Transverse colon (tissue), 4 donors: ENCODE results near the gene CDH15. TPM values are rescaled to one million over a fixed set of nuclear protein-coding genes. Genes with fewer than 3 reads are reported as not detected.
"Not testable (repeated sequence)": the region's sequence is repeated elsewhere in the genome, so short reads cannot be mapped to it uniquely, and the experiment has no call there.

Experiments
- DNase-seq: peaks from one replicate; pipeline ENCODE4 v3.0.0-alpha.2; 2019
- H3K27ac ChIP-seq, 4 donors: fragments of 200-600 bp; sonication (generic); 2 replicates each; pipeline ENCODE4 v1.5.1; 2016 to 2018; ENCODE audit warnings: inconsistent platforms in 4 of 4
- H3K27me3 ChIP-seq: fragments of 200-600 bp; sonication (generic); 2 replicates; pipeline ENCODE4 v1.5.1; 2017; ENCODE audit warnings: inconsistent platforms
- H3K36me3 ChIP-seq, 4 donors: fragments of 200-600 bp; sonication (generic); 2 replicates each; pipeline ENCODE4 v1.5.1; 2017 to 2019; ENCODE audit warnings: inconsistent platforms in 4 of 4
- H3K4me1 ChIP-seq, 4 donors: fragments of 200-600 bp; sonication (generic); 2 replicates each; pipeline ENCODE4 v1.5.1; 2017 to 2020; ENCODE audit warnings: inconsistent platforms in 4 of 4
- H3K4me3 ChIP-seq, 4 donors: fragments of 200-600 bp; sonication (generic); 1 replicate in 1 of 4; 2 replicates in 3 of 4; pipeline versions ENCODE4 v1.5.1 to v1.6.1; 2017 to 2019; ENCODE audit warnings: inconsistent platforms in 4 of 4
- H3K9me3 ChIP-seq, 2 donors: fragments of 200-600 bp; sonication (generic); 2 replicates each; pipeline ENCODE4 v1.5.1; 2017 to 2019; ENCODE audit warnings: inconsistent platforms in 2 of 2
- EP300 ChIP-seq: sonication (generic); formaldehyde crosslinking; IDR thresholded peaks from one replicate; pipeline ENCODE4 v1.6.1; 2017; ENCODE audit warnings: antibody characterized with exemption, low read depth
- POLR2A ChIP-seq: fragments of 450-650 bp; IDR thresholded peaks from one replicate; pipeline ENCODE4 v1.6.1; 2016; ENCODE audit warnings: antibody characterized with exemption, mild to moderate bottlenecking, moderate library complexity
- POLR2AphosphoS5 ChIP-seq, 3 donors: sonication (generic); formaldehyde crosslinking; IDR thresholded peaks; one replicate each; pipeline ENCODE4 v1.6.1; 2016; ENCODE audit warnings: antibody characterized with exemption in 3 of 3
- WGBS, 2 donors: methylation state at CpG; one replicate each; pipeline ENCODE4 v1.1.5; 2018; ENCODE audit warnings: low coverage in 1 of 2; 5-methylcytosine and 5-hydroxymethylcytosine counted together
- in situ Hi-C, 4 donors: fragments of 200-750 bp; cut with MboI; loops; one replicate each; pipeline versions ENCODE4 v1.15.0 to v1.15.1; 2017; ENCODE audit warnings: low sequenced_read_pairs in 3 of 4, low pct_ligation_motif_present in 1 of 4, low pct_unique_long_range_greater_than_20kb in 1 of 4
- intact Hi-C: fragments of 100-400 bp; cut with DNase I; formaldehyde crosslinking; loops from one replicate; pipeline ENCODE4 v1.15.1; 2023; ENCODE audit warnings: low total_unique reads
- total RNA-seq, 4 donors: library from RNA; depleted of rRNA; stranded (reverse); fragments of >200 nt; gene quantifications; one replicate each; pipeline ENCODE4 v1.1.0, GENCODE V29; 2016
- TF ChIP-seq, protein P1 (sequence below), 5 experiments: fragments of 200-600 bp in 3 of 5; fragments of 450-650 bp in 2 of 5; sonication (generic) in 3 of 5; IDR thresholded peaks; 1 replicate in 2 of 5; 2 replicates in 3 of 5; pipeline ENCODE4 v1.5.1; 2016 to 2017; ENCODE audit warnings: antibody characterized with exemption in 5 of 5, inconsistent platforms in 3 of 5, mild to moderate bottlenecking in 2 of 5, moderate library complexity in 1 of 5

Gene CDH15
- total RNA-seq, 4 donors from 2014 or later = not detected

- Histone ChIP-seq H3K9me3 (no peaks in the 10 kb centered on the region), H3K4me3 (no peak overlapping the region), H3K27ac (no peak overlapping the region), H3K4me1 (no peaks in the 10 kb centered on the region), H3K27me3 (peaks cover 21% of the 10 kb centered on the region), H3K36me3 (no peaks in the 10 kb centered on the region)
- intact Hi-C loops (no loop called here), in situ Hi-C loops (no loop called here)
- TF ChIP-seq EP300 (no peak), POLR2A (no peak), POLR2AphosphoS5 (IDR thresholded peaks at IDR 0.05) (no peak)
- TF ChIP-seq, protein P1, sequence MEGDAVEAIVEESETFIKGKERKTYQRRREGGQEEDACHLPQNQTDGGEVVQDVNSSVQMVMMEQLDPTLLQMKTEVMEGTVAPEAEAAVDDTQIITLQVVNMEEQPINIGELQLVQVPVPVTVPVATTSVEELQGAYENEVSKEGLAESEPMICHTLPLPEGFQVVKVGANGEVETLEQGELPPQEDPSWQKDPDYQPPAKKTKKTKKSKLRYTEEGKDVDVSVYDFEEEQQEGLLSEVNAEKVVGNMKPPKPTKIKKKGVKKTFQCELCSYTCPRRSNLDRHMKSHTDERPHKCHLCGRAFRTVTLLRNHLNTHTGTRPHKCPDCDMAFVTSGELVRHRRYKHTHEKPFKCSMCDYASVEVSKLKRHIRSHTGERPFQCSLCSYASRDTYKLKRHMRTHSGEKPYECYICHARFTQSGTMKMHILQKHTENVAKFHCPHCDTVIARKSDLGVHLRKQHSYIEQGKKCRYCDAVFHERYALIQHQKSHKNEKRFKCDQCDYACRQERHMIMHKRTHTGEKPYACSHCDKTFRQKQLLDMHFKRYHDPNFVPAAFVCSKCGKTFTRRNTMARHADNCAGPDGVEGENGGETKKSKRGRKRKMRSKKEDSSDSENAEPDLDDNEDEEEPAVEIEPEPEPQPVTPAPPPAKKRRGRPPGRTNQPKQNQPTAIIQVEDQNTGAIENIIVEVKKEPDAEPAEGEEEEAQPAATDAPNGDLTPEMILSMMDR (IDR thresholded peaks at IDR 0.05) = no peak
- no peak for DNase-seq
- 40% methylated on average over 13 of the region's 13 CpGs; no CpG with 5 or more reads in 1 of the 2 donors for WGBS, 2 donors
Measured at GRCh38 chr16:89183463-89183862, 11.9 kb downstream of the CDH15 start.

GRCh38 chr16:89183975-89184676, 12.6 kb downstream of the CDH15 start:
- intact Hi-C loops (no loop called here), in situ Hi-C loops (no loop called here)
- H3K4me3 ChIP-seq = no peak overlapping the region
- H3K9me3 ChIP-seq = no peaks in the 10 kb centered on the region
- TF ChIP-seq POLR2AphosphoS5 (IDR thresholded peaks at IDR 0.05) (no peak), POLR2A (no peak), EP300 (no peak)
- TF ChIP-seq, protein P1 (IDR thresholded peaks at IDR 0.05) = no peak
- peaks cover 15% of the 10 kb centered on the region for H3K27me3 ChIP-seq
- H3K36me3 ChIP-seq = no peaks in the 10 kb centered on the region
- no peak for DNase-seq
- WGBS, 2 donors = 65% methylated on average over 20 of the region's 26 CpGs; no CpG with 5 or more reads in 1 of the 2 donors
- H3K4me1 ChIP-seq = no peaks in the 10 kb centered on the region
- H3K27ac ChIP-seq = no peak overlapping the region

DNA sequence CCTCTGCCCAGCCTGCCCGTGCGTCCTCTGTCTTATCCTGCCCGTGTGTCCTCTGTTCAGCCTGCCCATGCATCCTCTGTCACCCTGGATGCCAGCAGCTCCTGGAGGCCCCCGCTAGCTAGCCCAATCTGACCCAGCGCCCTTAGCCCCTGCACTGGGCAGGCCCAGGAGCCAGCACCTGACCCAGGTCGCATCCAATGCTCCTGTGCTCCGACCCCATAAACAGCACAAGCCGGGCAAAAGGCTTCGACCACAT, 13.1 kb downstream of the CDH15 start:
- peaks cover 12% of the 10 kb centered on the region for H3K27me3 ChIP-seq
- in situ Hi-C loops = no loop called here
- intact Hi-C loops = no loop called here
- DNase-seq = no peak
- H3K9me3 ChIP-seq = no peaks in the 10 kb centered on the region
- 72% methylated on average over 9 of the region's 9 CpGs; no CpG with 5 or more reads in 1 of the 2 donors for WGBS, 2 donors
- no peaks in the 10 kb centered on the region for H3K36me3 ChIP-seq
- H3K4me3 ChIP-seq = no peak overlapping the region
- H3K4me1 ChIP-seq = no peaks in the 10 kb centered on the region
- TF ChIP-seq POLR2AphosphoS5 (IDR thresholded peaks at IDR 0.05) (no peak), POLR2A (no peak), EP300 (no peak)
- TF ChIP-seq, protein P1 (IDR thresholded peaks at IDR 0.05) = no peak
- no peak overlapping the region for H3K27ac ChIP-seq

GRCh38 chr16:89184933-89185794, 13.6 kb downstream of the CDH15 start:
- intact Hi-C loops = no loop called here
- 61% methylated on average over 28 of the region's 48 CpGs; no CpG with 5 or more reads in 1 of the 2 donors for WGBS, 2 donors
- Histone ChIP-seq H3K27ac (no peak overlapping the region), H3K4me1 (no peaks in the 10 kb centered on the region), H3K36me3 (no peaks in the 10 kb centered on the region), H3K9me3 (no peaks in the 10 kb centered on the region), H3K27me3 (peaks cover 12% of the 10 kb centered on the region), H3K4me3 (no peak overlapping the region)
- TF ChIP-seq EP300 (no peak), POLR2A (no peak), POLR2AphosphoS5 (IDR thresholded peaks at IDR 0.05) (no peak)
- TF ChIP-seq, protein P1 (IDR thresholded peaks at IDR 0.05) = no peak
- in situ Hi-C loops = no loop called here
- no peak for DNase-seq

- H3K4me1 ChIP-seq, in situ Hi-C loops, intact Hi-C loops, H3K36me3 ChIP-seq, DNase-seq, H3K9me3 ChIP-seq, H3K27ac ChIP-seq, H3K4me3 ChIP-seq: not testable (repeated sequence)
- WGBS, 2 donors = 85% methylated on average over 30 of the region's 30 CpGs; no CpG with 5 or more reads in 1 of the 2 donors
- H3K27me3 ChIP-seq = peaks cover 12% of the 10 kb centered on the region
Measured at GRCh38 chr16:89185887-89186592, 14.5 kb downstream of the CDH15 start.

GRCh38 chr16:89186593-89187031, 15.1 kb downstream of the CDH15 start:
- H3K4me3 ChIP-seq, H3K27ac ChIP-seq, H3K4me1 ChIP-seq, in situ Hi-C loops, H3K36me3 ChIP-seq, intact Hi-C loops, H3K9me3 ChIP-seq, DNase-seq: not testable (repeated sequence)
- peaks cover 17% of the 10 kb centered on the region for H3K27me3 ChIP-seq
- WGBS, 2 donors = 81% methylated on average over 20 of the region's 20 CpGs; no CpG with 5 or more reads in 1 of the 2 donors
